RWPE2 (cell line): ENCODE measurements around the gene COMT.

Experiments used
- ATAC-seq: fragments of 200-7000 bp; cut with Tn5 transposase; 3 replicates; pipeline ENCODE4 v1.9.1; 2021; ENCODE audit warnings: low read depth
- DNase-seq: peaks from one replicate; pipeline ENCODE4 v3.0.0-alpha.2; 2020; ENCODE audit warnings: low spot score
- H3K27ac ChIP-seq: fragments of 450-650 bp; 2 replicates; pipeline ENCODE4 v1.5.1; 2017; ENCODE audit warnings: mild to moderate bottlenecking; ENCODE audit not compliant: poor library complexity, severe bottlenecking
- H3K27me3 ChIP-seq: fragments of 250-450 bp; sonication (Bioruptor Pico); 2 replicates; pipeline ENCODE4 v1.5.1; 2021; ENCODE audit warnings: mild to moderate bottlenecking, moderate library complexity; ENCODE audit not compliant: insufficient read depth, poor library complexity, severe bottlenecking
- H3K36me3 ChIP-seq: fragments of 250-450 bp; sonication (Bioruptor Pico); 2 replicates; pipeline ENCODE4 v1.5.1; 2020; ENCODE audit warnings: low read depth, mild to moderate bottlenecking, moderate library complexity
- H3K4me1 ChIP-seq: fragments of 250-450 bp; sonication (Bioruptor Pico); 2 replicates; pipeline ENCODE4 v1.5.1; 2021; ENCODE audit warnings: mild to moderate bottlenecking, moderate library complexity; ENCODE audit not compliant: insufficient read depth, poor library complexity, severe bottlenecking
- H3K4me3 ChIP-seq: fragments of 250-450 bp; sonication (Bioruptor Pico); 2 replicates; pipeline ENCODE4 v1.5.1; 2021; ENCODE audit warnings: mild to moderate bottlenecking, moderate library complexity; ENCODE audit not compliant: severe bottlenecking
- H3K9me3 ChIP-seq: fragments of 250-450 bp; sonication (Bioruptor Pico); 2 replicates; pipeline ENCODE4 v1.5.1; 2021; ENCODE audit warnings: mild to moderate bottlenecking, moderate library complexity; ENCODE audit not compliant: severe bottlenecking
- CTCF ChIP-seq: fragments of 450-650 bp; IDR thresholded peaks from one replicate; pipeline ENCODE4 v1.5.1; 2017; ENCODE audit warnings: mild to moderate bottlenecking, moderate library complexity; ENCODE audit not compliant: poor library complexity, severe bottlenecking

The COMT gene

GRCh38 chr22:19898831-19899567, 42.6 kb upstream of the COMT start:
- H3K27me3 ChIP-seq, result no peaks in the 10 kb centered on the region
- no peaks in the 10 kb centered on the region for H3K9me3 ChIP-seq
- DNase-seq, result peak; percentile 65
- H3K36me3 ChIP-seq, result peaks cover 6% of the 10 kb centered on the region
- no peak overlapping the region for H3K27ac ChIP-seq
- H3K4me3 ChIP-seq, result no peak overlapping the region
- ATAC-seq, result no peak
- H3K4me1 ChIP-seq, result no peaks in the 10 kb centered on the region
- no peak for TF ChIP-seq CTCF

- H3K4me1 ChIP-seq, result no peaks in the 10 kb centered on the region
- H3K27ac ChIP-seq, result no peak overlapping the region
- no peak overlapping the region for H3K4me3 ChIP-seq
- no peaks in the 10 kb centered on the region for H3K9me3 ChIP-seq
- DNase-seq, result no peak
- no peak for TF ChIP-seq CTCF
- no peak for ATAC-seq
- no peaks in the 10 kb centered on the region for H3K27me3 ChIP-seq
- no peaks in the 10 kb centered on the region for H3K36me3 ChIP-seq
Measured at GRCh38 chr22:19900707-19901436, 40.7 kb upstream of the COMT start.

- DNase-seq (no peak), ATAC-seq (no peak)
- TF ChIP-seq CTCF, result no peak
- Histone ChIP-seq H3K4me3 (no peak overlapping the region), H3K36me3 (no peaks in the 10 kb centered on the region), H3K4me1 (no peaks in the 10 kb centered on the region), H3K27ac (no peak overlapping the region), H3K9me3 (no peaks in the 10 kb centered on the region), H3K27me3 (no peaks in the 10 kb centered on the region)
Measured at GRCh38 chr22:19901577-19902244, 39.9 kb upstream of the COMT start.

GRCh38 chr22:19902245-19902715, 39.3 kb upstream of the COMT start:
- Histone ChIP-seq H3K4me1 (no peaks in the 10 kb centered on the region), H3K27me3 (no peaks in the 10 kb centered on the region), H3K4me3 (no peak overlapping the region), H3K36me3 (no peaks in the 10 kb centered on the region), H3K9me3 (no peaks in the 10 kb centered on the region), H3K27ac (no peak overlapping the region)
- no peak for DNase-seq
- TF ChIP-seq CTCF, result no peak
- ATAC-seq, result no peak
